ENCODE data around the gene MEGF6.

DNA sequence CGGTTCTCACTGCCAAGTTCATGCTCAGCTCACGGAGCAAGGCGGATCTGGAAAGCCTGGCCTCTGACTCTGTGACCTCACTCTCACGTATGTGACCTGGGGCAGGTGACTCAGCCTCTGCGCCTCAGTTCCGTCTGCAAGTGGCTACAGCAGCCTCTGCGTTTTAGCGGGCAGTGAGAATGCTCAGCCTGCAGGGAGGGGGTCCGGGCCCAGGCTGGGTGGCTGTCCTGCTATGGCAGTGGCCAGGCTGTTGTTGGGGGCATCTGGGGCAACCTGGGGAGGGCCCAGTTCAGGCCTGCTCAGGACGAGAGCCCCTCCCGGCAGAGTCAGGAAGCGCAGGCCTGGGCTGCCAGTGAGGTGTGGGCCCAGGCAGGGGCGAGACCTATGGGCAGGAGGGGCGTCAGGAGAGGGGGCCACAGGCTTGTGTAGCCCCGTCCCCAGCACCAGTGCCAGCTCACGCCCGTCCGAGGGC, 128.9 kb downstream of the MEGF6 start:
- no peak for TF ChIP-seq POLR2A (IDR thresholded peaks at IDR 0.05; ENCODE audit: low read length)
- TF ChIP-seq GATA1 (IDR thresholded peaks at IDR 0.05; ENCODE audit: low read depth, low read length): no peak

Data from erythroblast (primary cell).